NB4 (cell line): ENCODE data around the gene CALML5.

ENCODE experiments used
- DNase-seq: peaks from one replicate; pipeline ENCODE4 v3.0.0; 2010; ENCODE audit warnings: low read depth
- H3K4me3 ChIP-seq: one replicate; pipeline ENCODE4 v1.5.1; 2011; ENCODE audit warnings: mild to moderate bottlenecking, low read depth, low read length, moderate library complexity
- CTCF ChIP-seq: IDR thresholded peaks from one replicate; pipeline ENCODE4 v1.5.1; 2012; ENCODE audit warnings: low read depth, low read length
- MAX ChIP-seq: IDR thresholded peaks from 2 replicates; pipeline ENCODE4 v1.6.1; 2011; ENCODE audit warnings: low read depth, low read length
- MYC ChIP-seq: IDR thresholded peaks from 2 replicates; pipeline ENCODE4 v1.6.1; 2011; ENCODE audit warnings: low read depth, low read length
- POLR2A ChIP-seq: IDR thresholded peaks from 2 replicates; pipeline ENCODE4 v1.6.1; 2011; ENCODE audit warnings: mild to moderate bottlenecking; ENCODE audit not compliant: insufficient read length; ENCODE audit errors: extremely low read depth

The CALML5 gene

GRCh38 chr10:5485948-5486852 lies 13.2 kb downstream of the CALML5 start:
- TF ChIP-seq CTCF (no peak), MAX (no peak), MYC (no peak), POLR2A (no peak)
- no peak for DNase-seq
- no peak overlapping the region for H3K4me3 ChIP-seq

- no peak overlapping the region for H3K4me3 ChIP-seq
- no peak for DNase-seq
- TF ChIP-seq CTCF (no peak), MAX (no peak), MYC (no peak), POLR2A (no peak)
Measured at GRCh38 chr10:5485290-5485689, 14.1 kb downstream of the CALML5 start.

GRCh38 chr10:5484205-5484604 lies 15.2 kb downstream of the CALML5 start:
- no peak overlapping the region for H3K4me3 ChIP-seq
- DNase-seq = no peak
- no peak for TF ChIP-seq POLR2A
- TF ChIP-seq MYC = no peak

GRCh38 chr10:5482016-5482415 lies 17.4 kb downstream of the CALML5 start:
- no peak overlapping the region for H3K4me3 ChIP-seq
- DNase-seq = no peak
- no peak for TF ChIP-seq POLR2A
- TF ChIP-seq MAX = no peak
- no peak for TF ChIP-seq MYC
- TF ChIP-seq CTCF = no peak

- DNase-seq = no peak
- TF ChIP-seq MAX = no peak
- no peak for TF ChIP-seq CTCF
- no peak for TF ChIP-seq MYC
- H3K4me3 ChIP-seq = no peak overlapping the region
Measured at GRCh38 chr10:5481121-5481520, 18.2 kb downstream of the CALML5 start.

GRCh38 chr10:5480162-5480941 lies 19.0 kb downstream of the CALML5 start:
- DNase-seq = no peak
- TF ChIP-seq CTCF (no peak), MYC (no peak), MAX (no peak), POLR2A (no peak)
- H3K4me3 ChIP-seq = no peak overlapping the region
